ENCODE results near the gene UBE2E1. TPM values are rescaled to one million over a fixed set of nuclear protein-coding genes. Genes with fewer than 3 reads are reported as not detected.

The UBE2E1 gene
- total and polyA plus RNA-seq, 2 donors from 2014 or later = 69.1 to 83.2 TPM

DNA sequence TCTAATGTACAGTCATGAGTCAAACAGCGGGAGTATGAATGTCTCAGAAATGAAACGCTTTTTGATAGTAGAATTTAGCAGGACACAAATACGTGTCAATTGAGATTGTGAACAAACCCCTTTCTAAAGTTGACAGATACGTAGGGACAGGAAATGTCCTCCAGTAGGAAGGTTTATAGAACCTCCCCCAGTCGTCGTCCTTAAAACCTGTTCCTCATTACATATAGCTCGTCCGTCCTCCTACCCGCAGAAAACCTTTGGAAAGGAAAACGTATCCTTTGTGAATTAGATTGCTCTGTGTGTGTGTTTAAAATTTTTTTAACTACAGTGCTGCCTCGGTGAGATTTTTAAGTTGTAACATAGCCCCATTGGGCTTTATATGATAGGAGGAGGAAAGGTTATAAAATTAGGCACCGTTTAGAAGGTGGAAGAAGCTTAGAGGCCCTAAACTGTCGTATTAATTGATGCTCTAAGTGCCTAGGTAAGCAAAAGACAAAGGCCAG lies 4.1 kb downstream of the UBE2E1 start:
- H3K36me3 ChIP-seq (ENCODE audit: control insufficient read depth in 2 of 3, insufficient read depth in 3 of 3, low read length in 3 of 3) = no peaks in the 10 kb centered on the region
- H3K9me3 ChIP-seq (ENCODE audit: control insufficient read depth in 2 of 3, insufficient read depth in 1 of 3, low read length in 3 of 3) = no peaks in the 10 kb centered on the region
- H3K27me3 ChIP-seq (ENCODE audit: control insufficient read depth, insufficient read depth, low read length) = no peaks in the 10 kb centered on the region
- peaks cover 5 to 18% (median 11%) of the 10 kb centered on the region in 3 donors for H3K4me1 ChIP-seq (ENCODE audit: control insufficient read depth in 2 of 3, insufficient read depth in 2 of 3, low read depth in 1 of 3, low read length in 3 of 3)
- peak overlapping the region; percentile 22 to 85 (median 47) for H3K4me3 ChIP-seq (ENCODE audit: low read length in 3 of 3)
- intact Hi-C loops (cut with DNase I) = no loop called here
- peak overlapping the region in 2 of 3 donors; percentile 13 to 72 for H3K9ac ChIP-seq (ENCODE audit: low read length in 3 of 3)
- no peak for FAIRE-seq
- DNase-seq = no peak
- peak overlapping the region; percentile 65 to 75 for H3K27ac ChIP-seq (ENCODE audit: low read depth in 2 of 2, low read length in 2 of 2)
- TF ChIP-seq, protein P1, sequence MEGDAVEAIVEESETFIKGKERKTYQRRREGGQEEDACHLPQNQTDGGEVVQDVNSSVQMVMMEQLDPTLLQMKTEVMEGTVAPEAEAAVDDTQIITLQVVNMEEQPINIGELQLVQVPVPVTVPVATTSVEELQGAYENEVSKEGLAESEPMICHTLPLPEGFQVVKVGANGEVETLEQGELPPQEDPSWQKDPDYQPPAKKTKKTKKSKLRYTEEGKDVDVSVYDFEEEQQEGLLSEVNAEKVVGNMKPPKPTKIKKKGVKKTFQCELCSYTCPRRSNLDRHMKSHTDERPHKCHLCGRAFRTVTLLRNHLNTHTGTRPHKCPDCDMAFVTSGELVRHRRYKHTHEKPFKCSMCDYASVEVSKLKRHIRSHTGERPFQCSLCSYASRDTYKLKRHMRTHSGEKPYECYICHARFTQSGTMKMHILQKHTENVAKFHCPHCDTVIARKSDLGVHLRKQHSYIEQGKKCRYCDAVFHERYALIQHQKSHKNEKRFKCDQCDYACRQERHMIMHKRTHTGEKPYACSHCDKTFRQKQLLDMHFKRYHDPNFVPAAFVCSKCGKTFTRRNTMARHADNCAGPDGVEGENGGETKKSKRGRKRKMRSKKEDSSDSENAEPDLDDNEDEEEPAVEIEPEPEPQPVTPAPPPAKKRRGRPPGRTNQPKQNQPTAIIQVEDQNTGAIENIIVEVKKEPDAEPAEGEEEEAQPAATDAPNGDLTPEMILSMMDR (IDR thresholded peaks at IDR 0.05; ENCODE audit: borderline replicate concordance, extremely low read depth, insufficient read depth) = no peak

DNA sequence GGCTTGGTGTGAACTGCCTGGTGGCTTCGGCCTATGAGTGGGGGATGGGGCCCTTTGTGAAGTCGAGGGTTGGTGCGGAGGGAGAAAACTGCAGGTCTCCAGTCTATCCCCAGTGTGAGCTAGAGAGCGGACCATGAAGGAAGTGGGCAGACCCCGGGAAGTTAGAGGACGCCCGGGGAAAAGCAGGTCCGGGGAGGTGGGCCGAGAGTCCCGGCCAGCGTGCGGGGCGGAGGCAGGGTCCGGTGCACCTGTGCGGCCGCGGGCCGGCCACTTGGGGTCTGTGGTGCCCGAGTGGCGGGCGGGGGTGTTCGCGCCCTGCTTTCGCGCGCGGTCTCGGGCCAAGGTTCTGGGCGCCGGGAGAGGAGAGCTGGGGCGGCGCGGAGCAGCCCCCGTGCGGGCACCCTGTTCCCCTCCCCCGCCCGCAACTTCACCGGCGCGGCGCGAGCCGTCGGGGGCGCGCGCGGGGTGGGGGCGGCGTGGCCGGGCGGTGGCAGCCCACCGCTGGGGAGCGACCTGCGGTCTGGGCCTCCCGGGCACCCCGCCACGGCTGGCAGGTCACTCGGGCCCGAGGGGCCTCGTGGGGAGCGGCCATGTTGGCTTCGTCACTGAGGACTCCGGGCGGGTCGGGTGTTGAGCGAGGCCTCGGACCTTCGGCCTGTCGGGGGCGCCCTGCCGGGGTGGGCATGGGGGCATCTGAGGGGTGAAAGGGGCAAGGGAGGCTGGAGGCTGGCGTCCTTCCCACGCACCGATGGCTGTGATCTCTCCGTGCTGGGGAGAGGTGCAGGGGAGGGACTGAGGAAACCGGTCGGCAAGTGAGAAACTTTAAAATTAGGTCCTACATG lies 4.8 kb downstream of the UBE2E1 start:
- Histone ChIP-seq H3K9me3 (ENCODE audit: control insufficient read depth in 2 of 3, insufficient read depth in 1 of 3, low read length in 3 of 3) (no peaks in the 10 kb centered on the region), H3K9ac (ENCODE audit: low read length in 3 of 3) (peak overlapping the region; percentile 58 to 78 (median 72)), H3K4me3 (ENCODE audit: low read length in 3 of 3) (peak overlapping the region; percentile 63 to 85 (median 79)), H3K4me1 (ENCODE audit: control insufficient read depth in 2 of 3, insufficient read depth in 2 of 3, low read depth in 1 of 3, low read length in 3 of 3) (peaks cover 5 to 18% (median 11%) of the 10 kb centered on the region in 3 donors), H3K27ac (ENCODE audit: low read depth in 2 of 2, low read length in 2 of 2) (peak overlapping the region; percentile 66 to 75), H3K27me3 (ENCODE audit: control insufficient read depth, insufficient read depth, low read length) (no peaks in the 10 kb centered on the region), H3K36me3 (ENCODE audit: control insufficient read depth in 2 of 3, insufficient read depth in 3 of 3, low read length in 3 of 3) (no peaks in the 10 kb centered on the region)
- no peak for FAIRE-seq
- intact Hi-C loops (cut with DNase I) = no loop called here
- DNase-seq = peak; percentile 74 to 85 (median 80)
- TF ChIP-seq, protein P1 (IDR thresholded peaks at IDR 0.05; ENCODE audit: borderline replicate concordance, extremely low read depth, insufficient read depth) = peak; percentile 7

DNA sequence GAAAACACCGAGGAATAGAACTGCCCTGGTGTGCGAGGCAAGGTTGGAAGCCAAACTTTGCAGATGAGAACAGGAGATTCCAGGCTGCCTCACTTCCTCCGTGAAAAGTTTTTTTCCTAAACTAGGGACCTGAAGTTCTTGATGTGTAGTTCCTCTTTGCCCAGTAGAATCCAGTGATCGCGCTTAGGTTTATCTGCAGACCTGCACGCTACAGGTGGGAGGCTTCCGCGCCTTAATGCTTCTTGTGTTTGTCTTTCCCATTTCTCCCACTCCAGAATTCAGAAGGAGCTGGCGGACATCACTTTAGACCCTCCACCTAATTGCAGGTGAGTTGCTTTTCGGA lies 5.4 kb downstream of the UBE2E1 start:
- DNase-seq (peak in 1 of 5 donors; percentile 50), FAIRE-seq (no peak)
- H3K9me3 ChIP-seq (ENCODE audit: control insufficient read depth in 2 of 3, insufficient read depth in 1 of 3, low read length in 3 of 3) = no peaks in the 10 kb centered on the region
- H3K36me3 ChIP-seq (ENCODE audit: control insufficient read depth in 2 of 3, insufficient read depth in 3 of 3, low read length in 3 of 3) = no peaks in the 10 kb centered on the region
- intact Hi-C loops (cut with DNase I) = no loop called here
- TF ChIP-seq, protein P1 (IDR thresholded peaks at IDR 0.05; ENCODE audit: borderline replicate concordance, extremely low read depth, insufficient read depth) = no peak
- H3K27me3 ChIP-seq (ENCODE audit: control insufficient read depth, insufficient read depth, low read length) = no peaks in the 10 kb centered on the region
- H3K27ac ChIP-seq (ENCODE audit: low read depth in 2 of 2, low read length in 2 of 2) = peak overlapping the region; percentile 66 to 75
- peak overlapping the region; percentile 63 to 85 (median 79) for H3K4me3 ChIP-seq (ENCODE audit: low read length in 3 of 3)
- peaks cover 5 to 18% (median 11%) of the 10 kb centered on the region in 3 donors for H3K4me1 ChIP-seq (ENCODE audit: control insufficient read depth in 2 of 3, insufficient read depth in 2 of 3, low read depth in 1 of 3, low read length in 3 of 3)
- H3K9ac ChIP-seq (ENCODE audit: low read length in 3 of 3) = peak overlapping the region; percentile 58 to 78 (median 67)

Measured in kidney (tissue), 14 donors.